H7 (cell line): ENCODE data around the gene NBEA. TPM values are rescaled to one million over a fixed set of nuclear protein-coding genes. Genes with fewer than 3 reads are reported as not detected.

Source experiments
- DNase-seq: peaks from one replicate; pipeline ENCODE4 v3.0.0; 2012
- H3K27me3 ChIP-seq: 2 replicates; pipeline ENCODE4 v1.6.0; 2011; ENCODE audit warnings: mild to moderate bottlenecking, low read length; ENCODE audit not compliant: control insufficient read depth, insufficient read depth
- H3K36me3 ChIP-seq: replicated peaks from 2 replicates; pipeline ENCODE4 v1.5.1; 2011; ENCODE audit warnings: low read length; ENCODE audit not compliant: control insufficient read depth, insufficient read depth
- H3K4me3 ChIP-seq: 2 replicates; pipeline ENCODE4 v1.5.1; 2011; ENCODE audit warnings: low read depth, mild to moderate bottlenecking, control low read depth, low read length, moderate library complexity; ENCODE audit not compliant: insufficient read depth
- total RNA-seq: library from RNA; depleted of rRNA; stranded (reverse); fragments of >200 nt; shearing (Covaris generic); gene quantifications from 2 replicates; pipeline ENCODE4 v1.2.3, GENCODE V29; 2014

NBEA gene
- total RNA-seq, 1 experiment from 2014 or later: 11.8 TPM

- no peaks in the 10 kb centered on the region for H3K27me3 ChIP-seq
- no peak for DNase-seq
- no peaks in the 10 kb centered on the region for H3K36me3 ChIP-seq
- no peak overlapping the region for H3K4me3 ChIP-seq
These were observed 271.8 kb downstream of the NBEA start for GRCh38 chr13:35213911-35214310.

- Histone ChIP-seq H3K36me3 (no peaks in the 10 kb centered on the region), H3K4me3 (no peak overlapping the region), H3K27me3 (no peaks in the 10 kb centered on the region)
- DNase-seq: no peak
These were observed 274.1 kb downstream of the NBEA start for GRCh38 chr13:35216131-35216530.

GRCh38 chr13:35219021-35219420, 277.0 kb downstream of the NBEA start:
- Histone ChIP-seq H3K27me3 (no peaks in the 10 kb centered on the region), H3K36me3 (no peaks in the 10 kb centered on the region), H3K4me3 (no peak overlapping the region)
- no peak for DNase-seq

DNA sequence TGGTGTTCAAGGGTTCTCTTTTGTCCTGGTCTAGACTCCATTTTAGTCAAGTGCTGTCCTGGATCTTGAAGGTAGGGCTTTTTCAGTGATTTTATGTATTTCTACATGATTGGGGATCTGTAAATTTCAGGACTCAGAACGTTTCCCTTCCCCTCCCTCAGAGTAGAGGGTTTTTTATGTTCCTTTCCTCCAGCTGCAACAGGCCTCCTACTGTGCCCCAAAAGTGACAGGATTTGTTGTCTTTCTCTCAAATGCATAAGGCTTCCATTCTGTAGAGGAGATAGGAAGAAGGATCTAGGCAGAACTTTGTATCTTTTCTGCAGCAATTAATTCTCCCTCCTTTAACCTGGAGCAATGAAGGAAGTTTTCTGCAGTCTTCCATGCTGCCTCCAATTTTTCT, 283.1 kb downstream of the NBEA start:
- H3K27me3 ChIP-seq: no peaks in the 10 kb centered on the region
- no peak for DNase-seq

DNA sequence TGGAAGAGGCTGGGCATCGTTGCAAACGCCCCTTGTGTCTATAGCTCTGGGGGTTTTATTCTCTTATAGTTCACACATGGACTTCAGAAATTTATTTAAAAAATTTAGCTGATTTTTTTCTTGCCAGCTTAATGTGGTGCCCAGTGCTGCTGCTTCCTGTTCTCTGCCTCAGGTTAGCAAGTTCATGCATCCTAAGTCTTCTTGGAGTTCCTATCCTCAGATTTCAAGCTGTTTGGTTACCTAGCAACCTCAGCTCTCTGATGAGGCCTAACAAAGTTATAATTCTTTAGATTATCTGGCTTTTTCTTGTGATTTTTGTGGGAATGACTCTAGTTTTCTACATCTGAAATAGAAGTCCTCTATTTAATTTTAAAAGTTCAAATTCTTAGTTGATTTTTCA, 283.5 kb downstream of the NBEA start:
- DNase-seq: no peak
- Histone ChIP-seq H3K27me3 (no peaks in the 10 kb centered on the region), H3K36me3 (no peaks in the 10 kb centered on the region), H3K4me3 (no peak overlapping the region)

More for the DNA sequence above, 283.1 kb downstream of the NBEA start:
- H3K4me3 ChIP-seq: no peak overlapping the region
- no peaks in the 10 kb centered on the region for H3K36me3 ChIP-seq

GRCh38 chr13:35228536-35228935, 286.5 kb downstream of the NBEA start:
- Histone ChIP-seq H3K27me3 (no peaks in the 10 kb centered on the region), H3K36me3 (no peaks in the 10 kb centered on the region), H3K4me3 (no peak overlapping the region)
- no peak for DNase-seq

DNA sequence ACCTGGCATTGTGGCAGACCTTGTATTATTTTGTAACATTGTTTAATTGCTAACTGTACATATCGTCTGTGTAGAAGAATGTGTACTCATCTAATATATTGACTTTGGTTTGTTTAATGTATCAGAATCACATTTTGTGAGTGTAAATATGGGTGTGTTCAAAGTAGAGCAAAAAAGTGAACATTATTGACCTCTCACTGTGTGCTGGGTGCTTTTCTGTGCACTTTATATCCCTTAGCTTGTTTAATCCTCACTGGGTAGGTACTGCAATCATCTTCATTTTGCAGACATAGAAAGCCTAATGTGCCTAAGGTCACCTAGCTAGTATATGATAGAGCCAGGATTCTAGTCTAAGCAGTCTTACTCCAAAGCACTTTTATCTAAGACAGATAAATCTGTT, 289.4 kb downstream of the NBEA start:
- DNase-seq: no peak
- H3K27me3 ChIP-seq: no peaks in the 10 kb centered on the region
- H3K36me3 ChIP-seq: no peaks in the 10 kb centered on the region
- H3K4me3 ChIP-seq: no peak overlapping the region

GRCh38 chr13:35238274-35238673, 296.2 kb downstream of the NBEA start:
- H3K27me3 ChIP-seq: no peaks in the 10 kb centered on the region
- DNase-seq: no peak
- no peaks in the 10 kb centered on the region for H3K36me3 ChIP-seq
- no peak overlapping the region for H3K4me3 ChIP-seq

DNA sequence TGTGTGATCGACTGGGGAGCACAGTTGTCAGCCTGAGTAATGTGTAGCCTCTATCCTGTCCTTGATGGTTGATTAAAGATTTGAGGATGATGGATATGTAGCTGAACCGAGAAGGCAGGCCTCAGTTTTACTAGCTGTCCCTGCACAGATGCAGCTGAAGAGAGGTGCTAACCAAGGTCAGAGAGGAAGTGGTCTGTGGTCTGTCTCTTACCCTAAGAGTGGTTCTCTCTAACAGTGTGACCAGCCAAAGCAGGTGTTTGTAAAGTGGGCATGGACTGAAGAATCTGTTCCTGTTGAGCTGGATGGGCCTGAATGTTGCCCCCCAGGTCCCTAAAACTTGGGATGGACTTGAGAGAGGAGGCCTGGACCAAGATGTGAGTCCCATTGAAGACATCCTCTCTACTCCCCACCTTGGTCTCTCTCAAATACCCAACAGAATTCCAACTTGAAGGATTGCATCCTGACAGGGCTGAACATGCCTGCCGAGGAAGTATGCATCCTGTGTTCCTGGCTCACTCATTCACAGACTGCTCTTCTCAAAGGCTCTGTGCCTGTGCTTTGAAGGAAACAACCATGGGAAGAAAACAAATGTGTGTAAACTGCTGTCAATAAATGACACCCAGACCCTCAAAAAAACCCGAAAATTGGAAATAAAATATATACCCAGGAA, 310.6 kb downstream of the NBEA start:
- H3K36me3 ChIP-seq: no peaks in the 10 kb centered on the region; the same call in 1 of the 2 replicates
- H3K27me3 ChIP-seq: no peaks in the 10 kb centered on the region
- DNase-seq: no peak
- H3K4me3 ChIP-seq: no peak overlapping the region

GRCh38 chr13:35255241-35255640, 313.2 kb downstream of the NBEA start:
- DNase-seq: no peak
- Histone ChIP-seq H3K36me3 (no peaks in the 10 kb centered on the region; the same call in 1 of the 2 replicates), H3K4me3 (no peak overlapping the region), H3K27me3 (no peaks in the 10 kb centered on the region)

GRCh38 chr13:35256459-35257148, 314.5 kb downstream of the NBEA start:
- DNase-seq: no peak
- H3K36me3 ChIP-seq: no peaks in the 10 kb centered on the region
- H3K27me3 ChIP-seq: no peaks in the 10 kb centered on the region
- no peak overlapping the region for H3K4me3 ChIP-seq

DNA sequence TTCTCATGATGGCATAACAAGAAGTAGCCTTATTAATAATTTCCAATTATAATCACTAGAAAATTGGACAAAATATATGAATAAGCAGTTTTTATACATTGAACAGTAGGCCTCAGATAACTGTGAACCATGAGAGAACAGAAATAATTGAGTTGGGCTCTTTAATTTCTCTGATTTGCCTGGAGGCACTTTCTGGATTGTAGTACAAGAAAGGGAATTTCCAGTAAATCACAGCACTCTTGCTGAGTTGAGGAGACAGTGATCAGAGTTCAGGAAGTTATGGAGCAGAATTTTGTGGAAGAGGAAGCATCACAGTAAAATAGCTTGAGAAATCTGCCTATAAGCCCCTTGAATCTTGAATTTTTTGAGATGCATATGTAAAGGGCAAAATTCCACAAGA, 318.2 kb downstream of the NBEA start:
- DNase-seq: no peak
- no peaks in the 10 kb centered on the region for H3K27me3 ChIP-seq
- no peak overlapping the region for H3K4me3 ChIP-seq
- no peaks in the 10 kb centered on the region for H3K36me3 ChIP-seq

- no peak for DNase-seq
- no peak overlapping the region for H3K4me3 ChIP-seq
- no peaks in the 10 kb centered on the region for H3K36me3 ChIP-seq
- H3K27me3 ChIP-seq: no peaks in the 10 kb centered on the region
These were observed 324.3 kb downstream of the NBEA start for GRCh38 chr13:35266412-35266811.

- Histone ChIP-seq H3K4me3 (no peak overlapping the region), H3K36me3 (no peaks in the 10 kb centered on the region), H3K27me3 (no peaks in the 10 kb centered on the region)
- no peak for DNase-seq
These were observed 336.8 kb downstream of the NBEA start for GRCh38 chr13:35278917-35279316.

- Histone ChIP-seq H3K4me3 (no peak overlapping the region), H3K36me3 (no peaks in the 10 kb centered on the region), H3K27me3 (no peaks in the 10 kb centered on the region)
- DNase-seq: no peak
These were observed 337.4 kb downstream of the NBEA start for GRCh38 chr13:35279500-35279899.
